Inflammatory macrophage treated with lipopolysaccharide for 4 hours (primary cell): ENCODE results near the gene PLEKHA7.
"Not testable (repeated sequence)": the region's sequence is repeated elsewhere in the genome, so short reads cannot be mapped to it uniquely, and the experiment has no call there.

ENCODE experiments used
- DNase-seq: peaks from one replicate; pipeline ENCODE4 v3.0.0-alpha.2; 2020

Gene PLEKHA7

DNA sequence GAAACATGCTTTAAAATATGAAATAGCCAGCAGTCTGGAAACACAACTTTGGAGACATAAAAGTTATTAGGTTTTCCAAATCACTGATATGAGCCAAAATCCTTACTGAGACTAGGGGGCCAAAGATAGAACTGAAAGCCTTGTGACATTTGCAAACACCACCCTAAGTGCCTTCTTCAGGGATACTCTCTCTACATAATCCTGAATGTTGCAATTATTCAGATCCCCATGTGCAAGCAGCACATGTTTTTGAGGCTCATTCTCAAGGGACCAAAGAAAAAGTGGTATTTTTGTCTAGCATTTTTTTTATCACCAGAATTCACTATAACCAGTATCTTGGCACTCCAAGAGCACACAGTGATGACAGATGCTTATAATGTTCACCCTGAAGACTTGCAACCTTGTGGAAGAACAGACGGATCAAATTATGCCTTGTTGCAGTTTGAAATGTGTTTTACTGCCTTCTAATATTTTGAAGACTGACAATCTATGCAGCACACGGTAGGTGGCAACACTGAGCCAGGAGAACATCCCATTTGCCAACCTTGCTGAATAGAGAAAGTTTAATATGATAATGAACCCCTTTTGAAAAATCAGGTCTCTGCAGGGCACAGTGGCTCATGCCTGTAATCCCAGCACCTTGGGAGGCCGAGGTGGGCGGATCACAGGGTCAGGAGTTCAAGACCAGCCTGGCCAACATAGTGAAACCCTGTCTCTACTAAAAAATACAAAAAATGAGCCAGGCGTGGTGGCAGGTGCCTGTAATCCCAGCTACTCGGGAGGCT lies 78.5 kb downstream of the PLEKHA7 start:
- DNase-seq = peak; percentile 42

DNA sequence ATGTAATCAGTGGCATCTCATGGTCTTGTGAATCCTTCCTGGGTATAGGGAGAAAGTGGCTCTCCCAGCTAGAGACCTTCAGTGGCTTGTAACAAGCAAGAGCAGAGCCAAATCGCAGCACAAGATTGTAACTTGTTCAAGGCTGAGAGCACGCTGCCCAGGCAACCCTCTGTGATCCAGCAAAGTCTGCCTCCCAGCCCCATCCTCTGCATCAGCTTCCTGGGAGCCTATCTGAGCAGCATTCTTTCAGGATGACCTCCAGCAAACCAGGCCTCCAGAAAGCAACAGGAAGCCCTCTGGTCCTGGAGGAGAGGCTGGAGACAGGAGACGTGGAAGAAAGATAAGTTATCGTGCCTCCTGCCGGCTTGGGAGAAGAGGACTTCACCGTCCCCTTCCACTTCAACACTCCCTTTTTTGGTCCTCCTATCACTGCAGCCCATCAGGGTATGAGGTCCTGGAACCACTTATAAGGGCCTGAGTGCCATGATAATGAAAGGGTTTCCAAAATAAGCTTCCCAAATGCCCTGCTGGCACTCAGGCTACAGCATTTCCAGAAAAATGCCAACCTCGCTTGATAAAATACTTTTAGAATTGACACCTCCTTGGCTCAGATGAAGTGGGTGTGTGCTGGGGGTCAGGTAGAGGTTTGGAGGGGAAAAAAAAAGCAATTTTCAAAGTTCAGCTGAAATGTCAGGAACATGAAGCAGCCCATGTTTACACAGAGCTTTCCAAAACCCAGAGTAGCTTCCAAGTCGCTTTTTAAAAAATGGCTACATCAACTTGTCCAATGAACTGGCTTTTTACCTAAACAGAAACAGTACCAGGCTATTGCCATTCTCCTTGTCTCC lies 80.2 kb downstream of the PLEKHA7 start:
- DNase-seq = no peak

DNA sequence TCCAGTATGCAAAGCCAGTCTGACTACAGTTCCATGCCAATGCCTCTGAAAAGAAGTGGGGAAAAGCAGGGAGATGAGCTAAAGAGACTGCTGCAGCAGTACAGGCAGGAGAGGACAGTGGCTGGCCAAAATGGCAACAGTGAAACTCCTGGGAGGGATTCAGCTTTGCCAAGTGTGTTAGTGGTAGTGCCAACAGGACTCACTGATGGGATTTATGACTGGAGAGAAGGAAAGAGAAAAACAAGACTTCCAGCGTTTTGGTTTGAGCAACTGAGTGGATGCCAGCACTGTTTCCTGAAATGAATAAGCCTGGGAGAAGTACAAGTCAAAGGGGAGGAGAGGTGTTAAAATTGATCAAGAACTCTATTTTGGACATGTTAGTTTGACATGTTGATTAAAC lies 80.9 kb downstream of the PLEKHA7 start:
- DNase-seq = no peak

DNA sequence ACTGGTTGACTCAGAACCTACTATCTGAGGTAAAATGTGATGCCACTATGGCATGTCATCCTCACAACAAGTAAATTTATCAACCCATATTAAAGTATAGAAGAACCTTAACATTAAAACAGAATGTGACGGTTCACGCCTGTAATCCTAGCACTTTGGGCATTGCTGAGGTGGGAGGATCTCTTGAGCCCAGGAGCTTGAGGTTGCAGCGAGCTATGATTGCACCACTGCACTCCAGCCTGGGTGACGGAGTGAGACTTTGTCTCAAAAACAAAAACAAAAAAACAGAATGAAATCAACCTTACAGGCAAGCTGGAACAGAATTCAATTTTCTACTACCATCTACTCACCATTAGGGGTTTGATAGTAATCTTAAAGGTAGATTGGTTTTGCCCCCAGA lies 86.2 kb downstream of the PLEKHA7 start:
- DNase-seq = no peak

DNA sequence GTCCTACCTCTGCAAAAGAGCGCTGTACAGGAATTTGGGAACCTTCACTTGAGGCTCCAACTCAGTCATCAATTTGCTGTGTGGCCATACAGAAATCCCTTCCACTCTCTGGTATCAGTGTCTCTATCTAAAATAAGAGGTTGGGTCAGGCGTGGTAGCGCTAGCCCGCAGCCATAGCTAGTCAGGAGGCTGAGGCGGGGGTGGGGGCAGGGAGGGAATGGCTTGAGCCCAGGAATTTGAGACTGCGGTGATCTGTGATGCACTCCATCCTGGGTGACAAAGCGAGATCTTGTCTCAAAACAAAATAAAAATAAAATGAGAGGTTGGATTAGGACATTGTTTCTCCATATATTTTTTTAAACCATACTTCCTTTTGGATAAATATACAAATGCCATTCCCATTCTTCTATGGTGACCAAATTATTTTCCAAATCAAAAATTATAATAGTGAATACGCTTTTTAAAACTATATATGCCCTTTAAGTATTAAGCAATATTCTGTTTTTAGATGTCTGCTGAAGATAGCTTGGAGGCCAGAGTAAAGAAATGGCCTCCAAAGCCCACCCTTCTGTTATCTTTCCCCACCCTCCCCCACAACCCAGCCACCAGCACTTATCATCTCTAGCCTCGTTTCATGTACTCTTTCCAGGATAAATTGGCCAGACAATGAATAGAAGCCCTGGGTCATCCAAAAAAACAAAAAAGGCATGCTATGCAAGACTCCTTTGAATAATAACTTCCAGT lies 87.2 kb downstream of the PLEKHA7 start:
- no peak for DNase-seq

DNA sequence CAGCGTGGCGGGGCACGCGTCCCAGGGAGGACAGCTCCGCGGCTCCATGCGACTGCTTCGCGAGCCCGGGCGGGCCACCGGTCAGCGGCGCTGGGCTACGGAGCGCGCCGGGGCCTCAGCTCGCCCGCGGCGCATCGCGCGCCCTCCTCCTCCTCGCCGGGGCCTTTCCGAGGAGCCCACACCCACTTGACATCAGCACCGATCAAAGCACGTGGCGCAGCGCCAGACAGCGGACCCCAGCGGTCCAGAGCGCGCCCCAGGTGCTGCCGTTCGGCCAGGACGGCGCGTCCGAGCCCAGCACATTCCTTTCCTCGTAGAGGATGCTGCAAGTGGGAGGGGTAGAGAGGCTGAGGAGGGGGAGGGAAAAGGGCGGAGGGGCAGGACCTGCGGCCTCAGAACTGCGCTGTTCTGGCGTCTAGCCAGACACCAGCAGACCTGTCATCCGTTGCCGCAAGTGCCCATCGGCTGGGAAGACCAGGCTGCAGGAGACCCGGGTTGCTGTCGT lies 88.6 kb downstream of the PLEKHA7 start:
- no peak for DNase-seq

DNA sequence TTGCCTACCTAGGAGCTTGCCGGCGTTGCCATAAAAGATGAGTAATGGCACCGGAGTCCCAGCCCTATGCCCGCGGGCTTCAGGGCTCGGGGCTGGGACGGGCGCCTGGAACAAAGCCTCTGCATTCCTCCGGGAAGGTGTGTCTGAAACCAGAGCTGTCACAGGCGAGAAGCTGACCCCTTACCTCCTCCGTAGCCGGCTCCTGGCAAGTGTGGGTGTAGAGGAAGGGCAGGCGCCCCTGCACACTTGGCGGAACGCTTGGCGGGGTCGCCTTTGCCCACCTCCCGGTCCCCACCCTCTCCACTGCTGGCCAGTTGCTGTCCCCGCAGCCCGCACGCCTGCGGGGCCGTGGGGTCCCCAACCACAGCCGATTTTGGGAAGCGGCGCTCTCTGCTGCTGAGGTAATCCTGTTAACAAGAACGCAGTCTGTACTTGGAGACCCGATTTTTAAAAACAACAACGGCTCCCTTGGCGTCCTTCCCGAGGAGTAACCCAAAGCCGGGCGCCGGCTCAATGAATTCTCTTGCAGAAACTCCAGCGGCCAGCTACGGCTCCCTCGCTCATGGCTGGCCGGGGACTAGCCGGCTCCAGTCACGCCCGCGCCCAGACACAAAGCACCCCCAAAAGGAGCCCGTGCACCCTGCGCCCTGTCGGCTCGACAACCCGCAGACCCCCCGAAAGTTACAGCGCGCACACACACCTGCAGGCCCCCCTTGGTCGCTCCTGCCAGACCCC lies 89.2 kb downstream of the PLEKHA7 start:
- DNase-seq = no peak

DNA sequence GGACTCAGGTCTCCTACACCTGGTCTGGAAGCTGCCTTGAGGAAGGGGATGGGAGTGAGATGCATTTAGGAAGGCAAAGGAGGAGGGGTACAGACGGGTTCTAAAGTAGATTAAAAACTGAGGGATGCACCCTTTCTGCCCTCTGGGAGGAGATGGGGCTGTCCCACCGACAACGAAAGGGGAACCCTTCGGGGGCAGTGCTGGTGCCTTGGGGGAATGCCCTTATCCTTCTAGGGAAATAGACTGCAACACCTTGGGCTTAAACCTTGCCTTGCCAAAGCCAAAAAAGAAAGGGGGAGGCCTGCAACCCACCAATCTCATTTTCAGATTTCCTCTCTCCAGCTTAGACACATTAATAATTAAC lies 89.8 kb downstream of the PLEKHA7 start:
- no peak for DNase-seq

DNA sequence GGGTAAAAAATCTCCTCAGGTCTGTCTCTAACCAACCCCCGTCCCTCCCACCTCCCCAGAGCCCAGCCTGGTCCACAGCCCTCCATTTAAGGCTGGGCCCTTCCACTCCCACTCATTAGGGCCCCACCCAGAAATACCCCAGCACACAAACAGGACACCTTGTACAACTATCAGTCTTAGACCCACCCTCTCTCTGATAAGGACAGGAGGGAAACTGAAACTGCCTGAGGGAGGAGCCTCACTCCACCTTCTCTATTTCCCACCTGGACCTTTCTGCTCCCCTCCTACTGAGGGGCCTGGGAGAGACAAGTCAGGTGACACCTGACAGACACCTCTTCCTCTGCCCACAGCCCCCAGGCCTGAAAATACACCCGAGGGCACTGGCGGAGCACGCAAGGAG lies 90.2 kb downstream of the PLEKHA7 start:
- DNase-seq = no peak

DNA sequence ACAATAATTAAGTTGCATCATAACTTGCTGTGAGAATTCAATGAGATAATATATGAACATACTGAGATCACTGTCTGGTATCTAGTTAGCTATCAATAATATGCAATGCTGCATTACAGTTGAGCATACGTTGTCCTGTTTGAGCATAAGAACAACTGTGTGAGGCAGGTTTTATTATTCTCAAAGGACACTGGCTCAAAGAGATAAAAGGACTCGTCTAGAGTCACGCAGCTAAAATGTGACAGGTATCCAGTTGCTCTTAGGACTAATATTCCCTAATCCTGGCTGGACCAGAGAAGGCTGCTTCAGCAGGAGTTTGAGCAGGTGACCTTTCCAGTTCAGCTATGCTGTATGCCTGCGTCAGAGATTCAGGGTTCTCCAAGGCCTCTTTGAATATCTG lies 92.5 kb downstream of the PLEKHA7 start:
- DNase-seq = no peak

DNA sequence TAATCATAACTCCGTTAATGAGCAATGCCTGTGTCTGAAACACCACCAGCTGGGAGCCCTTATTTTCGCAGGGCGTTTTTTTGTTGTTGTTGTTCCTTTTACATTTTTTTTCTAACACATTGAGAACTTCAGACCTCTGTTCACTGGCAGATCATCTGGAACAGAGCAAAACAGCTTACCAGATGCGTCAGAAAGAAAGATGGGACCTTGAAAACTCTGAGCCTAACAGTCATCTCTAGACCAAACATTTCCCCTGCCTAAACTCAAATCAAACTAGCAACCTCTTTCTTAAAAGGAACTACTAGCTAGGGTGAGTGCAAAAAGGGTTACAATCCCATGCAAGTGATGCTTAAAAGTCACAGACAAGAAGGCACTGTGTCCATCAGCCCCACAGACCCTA lies 93.2 kb downstream of the PLEKHA7 start:
- no peak for DNase-seq

DNA sequence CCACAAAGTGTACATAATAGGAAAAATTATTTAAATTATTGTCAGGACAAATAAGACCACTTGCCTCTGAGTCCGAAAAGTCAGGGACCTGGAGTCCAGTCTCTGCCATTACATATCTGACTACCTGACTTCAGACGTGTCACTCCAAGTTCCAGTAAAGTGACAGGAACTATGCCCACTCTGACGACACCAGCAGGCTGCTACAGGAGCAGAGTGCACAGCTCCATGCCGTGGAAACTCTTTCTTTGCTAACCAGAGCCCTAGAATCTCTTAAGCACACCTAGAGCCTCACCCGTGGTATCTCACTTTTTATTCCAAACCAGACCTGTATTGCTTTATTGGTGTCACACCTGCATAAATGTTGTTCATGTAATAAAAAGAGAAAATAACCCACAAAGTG lies 93.7 kb downstream of the PLEKHA7 start:
- DNase-seq = no peak

DNA sequence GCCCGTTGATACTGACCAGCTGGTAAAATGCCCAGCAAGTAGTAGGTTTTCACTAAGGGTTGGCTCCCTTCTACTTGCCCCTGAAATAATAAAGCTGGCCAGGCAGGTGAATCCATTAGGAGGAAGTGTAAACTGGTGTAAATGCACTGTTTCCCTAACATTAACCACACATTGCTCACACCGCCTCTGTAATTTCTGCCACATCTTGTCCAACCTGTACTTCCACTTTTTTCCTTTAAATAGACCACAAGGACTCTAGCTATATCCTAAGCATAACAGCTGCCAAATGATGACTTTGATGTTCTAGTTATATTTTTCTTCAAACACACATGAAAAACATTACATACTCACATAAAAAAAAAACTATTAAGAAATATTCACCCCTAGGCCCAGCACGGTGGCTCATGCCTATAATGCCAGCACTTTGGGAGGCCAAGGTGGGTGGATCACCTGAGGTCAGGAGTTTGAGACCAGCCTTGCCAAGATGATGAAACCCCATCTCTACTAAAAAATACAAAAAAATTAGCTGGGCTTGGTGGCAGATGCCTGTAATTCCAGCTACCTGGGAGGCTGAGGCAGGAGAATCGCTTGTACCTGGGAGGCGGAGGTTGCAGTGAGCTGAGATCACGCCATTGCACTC lies 95.6 kb downstream of the PLEKHA7 start:
- peak; percentile 4 for DNase-seq

DNA sequence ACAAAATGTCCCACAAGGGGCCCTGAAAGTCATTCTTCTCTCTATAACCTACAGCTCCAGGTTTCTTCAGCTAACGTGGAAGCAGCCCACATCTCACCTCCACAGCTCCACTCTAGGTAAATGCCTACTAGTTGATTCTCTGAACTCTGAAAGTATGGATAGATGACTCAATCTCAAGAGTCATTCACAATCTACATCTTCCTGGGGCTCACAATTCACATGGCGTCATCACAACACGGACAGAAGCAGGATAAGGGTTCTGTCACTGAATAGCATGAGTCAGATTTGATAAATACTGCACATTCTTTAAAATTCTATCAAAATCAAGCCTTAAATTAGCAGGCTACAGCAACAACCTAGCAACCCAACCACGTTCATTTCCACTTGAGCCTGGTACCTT lies 96.3 kb downstream of the PLEKHA7 start:
- no peak for DNase-seq

DNA sequence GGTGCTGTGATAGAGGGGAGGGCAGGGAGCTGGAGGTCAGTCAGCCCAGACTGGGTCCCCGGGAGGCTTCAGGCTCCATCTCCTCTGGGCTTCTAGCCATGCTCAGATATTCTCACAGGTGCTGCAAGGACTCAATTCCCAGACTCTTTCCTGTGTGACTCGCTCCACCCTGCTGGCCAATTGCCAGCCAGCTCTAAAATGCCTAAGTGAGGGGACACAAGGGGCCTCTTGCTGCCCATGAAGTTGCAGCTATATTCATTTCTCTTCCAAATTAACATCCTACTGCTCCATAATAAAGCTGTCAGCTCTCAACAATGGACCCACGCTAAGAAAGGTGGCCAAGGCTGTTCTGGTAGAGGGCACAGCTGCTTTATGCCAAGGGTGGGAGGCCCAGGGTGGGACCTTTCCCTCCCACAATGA lies 101.5 kb downstream of the PLEKHA7 start:
- no peak for DNase-seq

DNA sequence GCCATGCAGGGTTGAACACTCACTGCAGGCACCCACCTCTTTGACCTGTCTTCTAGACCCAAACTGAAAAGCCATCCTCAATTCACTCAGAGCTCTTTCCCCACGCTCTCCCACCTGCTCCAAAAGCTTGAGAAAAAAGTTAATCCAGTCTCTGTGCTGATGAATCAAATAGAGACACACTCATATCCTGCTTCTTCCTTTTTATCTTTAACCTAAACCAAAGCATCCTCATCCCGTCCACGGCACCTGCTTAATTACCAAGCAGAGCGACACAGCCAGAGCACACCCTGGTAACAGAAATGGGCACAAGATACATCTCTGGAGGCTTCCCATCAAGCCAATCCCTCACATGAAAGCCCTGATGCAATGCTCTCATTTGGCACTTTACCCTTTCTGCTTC lies 102.6 kb downstream of the PLEKHA7 start:
- no peak for DNase-seq

DNA sequence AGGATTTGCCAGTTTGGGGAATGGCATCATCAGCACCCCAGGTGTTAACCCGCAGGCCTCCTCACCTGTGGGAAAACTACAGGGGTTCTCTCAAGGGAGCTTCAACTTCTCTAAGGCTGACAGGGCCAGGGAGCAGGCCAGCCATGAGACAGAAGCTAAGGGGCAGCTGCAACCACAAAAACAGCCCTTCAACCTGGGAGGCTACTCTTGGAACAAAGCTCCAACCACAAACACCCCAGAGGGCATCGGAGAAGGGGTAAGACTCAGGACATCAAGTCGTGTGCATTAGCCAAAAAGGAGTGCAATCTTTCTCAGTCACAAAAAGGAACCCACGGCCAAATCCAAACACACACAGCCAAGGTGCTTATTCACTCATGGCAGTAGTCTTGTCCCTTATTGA lies 103.0 kb downstream of the PLEKHA7 start:
- DNase-seq = no peak

DNA sequence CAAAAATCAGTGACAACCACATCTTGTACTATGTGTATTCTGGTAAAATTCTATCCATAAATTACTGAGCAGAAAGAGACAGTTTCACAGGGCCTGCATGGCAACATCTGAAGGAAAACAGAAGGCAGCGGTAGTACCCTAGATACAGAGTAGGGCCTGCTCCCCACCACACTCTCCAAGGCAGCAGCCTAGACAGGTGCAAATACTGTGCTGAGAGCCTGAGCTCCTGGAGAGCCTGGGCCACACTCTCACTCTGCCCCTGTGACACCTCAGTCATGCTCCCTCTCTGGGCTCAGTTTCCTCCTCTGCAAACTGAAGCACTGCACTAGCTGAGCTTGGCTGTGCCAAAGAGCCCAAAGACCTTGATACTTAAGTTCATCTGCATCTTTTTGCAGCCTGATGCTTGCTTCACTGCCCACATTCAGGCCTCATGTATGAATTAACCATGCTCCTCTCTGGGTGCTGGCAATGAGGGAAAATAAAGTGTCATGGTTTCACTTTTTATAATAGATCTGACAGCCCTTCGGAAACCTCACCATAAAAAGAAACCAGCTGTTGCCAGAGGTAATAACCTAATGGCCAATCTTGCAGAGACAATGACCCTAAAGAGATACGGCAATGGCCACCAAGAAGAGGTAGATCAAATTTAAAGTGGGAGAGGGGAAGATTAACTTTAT lies 104.7 kb downstream of the PLEKHA7 start:
- DNase-seq = no peak

DNA sequence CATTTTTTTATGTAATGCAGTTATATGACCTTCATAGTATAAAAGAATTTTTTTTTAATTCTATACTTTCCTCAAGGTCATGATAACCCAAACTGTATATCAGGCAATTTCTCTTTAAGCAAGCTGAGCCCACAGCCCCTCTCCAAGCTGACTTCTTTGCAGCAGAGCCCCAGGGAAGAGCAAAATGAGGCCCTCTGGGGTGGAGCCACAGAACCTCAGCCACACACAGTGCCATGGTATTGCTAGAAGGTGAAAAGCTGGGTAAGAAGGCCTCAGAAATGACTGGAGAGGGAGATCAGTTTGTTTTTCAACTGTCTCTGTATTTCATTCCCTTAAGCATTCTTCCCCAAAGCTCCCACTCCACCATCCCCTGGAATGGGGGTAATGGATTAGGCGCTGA lies 108.8 kb downstream of the PLEKHA7 start:
- DNase-seq = no peak

DNA sequence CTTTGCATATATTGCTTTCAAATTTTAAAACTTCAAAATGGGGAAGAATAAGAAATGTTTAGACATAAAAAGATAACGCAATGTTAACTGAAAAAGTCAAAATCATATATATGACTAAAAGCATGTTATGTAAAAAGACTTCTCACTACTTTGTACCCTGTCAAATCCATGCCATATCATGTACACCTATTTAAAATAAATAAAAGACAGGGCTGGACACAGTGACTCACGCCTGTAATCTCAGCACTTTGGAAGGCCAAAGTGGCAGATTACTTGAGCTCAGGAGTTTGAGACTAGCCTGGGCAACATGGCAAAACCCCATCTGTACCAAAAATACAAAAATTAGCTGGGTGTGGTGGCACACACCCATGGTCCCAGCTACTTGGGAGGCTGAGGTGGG lies 109.5 kb downstream of the PLEKHA7 start:
- DNase-seq = not testable (repeated sequence)

DNA sequence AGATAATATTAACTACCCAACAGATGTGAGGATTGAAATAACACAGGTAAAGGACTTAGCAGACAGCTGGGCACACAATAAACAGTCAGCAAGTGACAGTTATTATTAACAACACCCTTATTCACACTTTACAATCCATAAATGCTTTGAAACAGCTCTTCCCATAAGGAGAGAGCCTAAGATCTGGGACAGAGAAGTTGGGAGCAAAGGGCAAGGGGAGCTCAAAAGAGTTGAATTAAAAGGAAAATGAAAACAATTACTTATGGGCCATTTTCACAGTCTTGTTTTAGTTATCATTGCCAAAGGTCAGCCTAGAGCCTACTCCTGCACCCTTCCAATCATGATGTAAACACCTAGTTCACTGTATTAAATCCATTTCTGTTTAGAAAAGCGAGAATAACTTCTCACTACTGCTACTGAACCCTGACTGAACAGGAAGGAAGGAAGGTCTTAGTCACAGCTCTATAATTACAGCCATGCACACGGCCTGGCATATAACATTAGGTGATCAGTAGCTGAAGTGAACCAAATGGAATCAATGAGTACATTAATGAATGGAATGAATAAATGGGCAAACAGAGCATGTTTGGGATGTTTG lies 111.3 kb downstream of the PLEKHA7 start:
- DNase-seq = peak; percentile 11
